Measurements from ENCODE around the gene CCNE1. TPM values are rescaled to one million over a fixed set of nuclear protein-coding genes. Genes with fewer than 3 reads are reported as not detected.
"Not testable (repeated sequence)": the region's sequence is repeated elsewhere in the genome, so short reads cannot be mapped to it uniquely, and the experiment has no call there.

Gene CCNE1
- total RNA-seq, 1 donor from 2014 or later = not detected

GRCh38 chr19:29819300-29819699 is 7.5 kb downstream of the CCNE1 start:
- Histone ChIP-seq H3K9me3 (no peaks in the 10 kb centered on the region), H3K4me1 (no peaks in the 10 kb centered on the region), H3K36me3 (no peaks in the 10 kb centered on the region), H3K27ac (no peak overlapping the region), H3K4me3 (no peak overlapping the region), H3K27me3 (no peaks in the 10 kb centered on the region)
- intact Hi-C loops (cut with DNase I) = no loop called here
- no peak for TF ChIP-seq CTCF (IDR thresholded peaks at IDR 0.05)
- no peak for DNase-seq (ENCODE audit: low spot score in 2 of 2)

GRCh38 chr19:29819986-29820385 is 8.2 kb downstream of the CCNE1 start:
- intact Hi-C loops (cut with DNase I) = no loop called here
- no peak for DNase-seq (ENCODE audit: low spot score in 2 of 2)
- H3K9me3 ChIP-seq = no peaks in the 10 kb centered on the region
- no peak overlapping the region for H3K4me3 ChIP-seq
- no peaks in the 10 kb centered on the region for H3K27me3 ChIP-seq
- no peaks in the 10 kb centered on the region for H3K4me1 ChIP-seq
- no peak overlapping the region for H3K27ac ChIP-seq
- H3K36me3 ChIP-seq = no peaks in the 10 kb centered on the region
- no peak for TF ChIP-seq CTCF (IDR thresholded peaks at IDR 0.05)

GRCh38 chr19:29823581-29824330 is 12.0 kb downstream of the CCNE1 start:
- TF ChIP-seq CTCF (IDR thresholded peaks at IDR 0.05) = no peak
- Histone ChIP-seq H3K27me3 (no peaks in the 10 kb centered on the region), H3K9me3 (no peaks in the 10 kb centered on the region), H3K4me3 (no peak overlapping the region), H3K27ac (no peak overlapping the region), H3K4me1 (no peaks in the 10 kb centered on the region), H3K36me3 (no peaks in the 10 kb centered on the region)
- no peak for DNase-seq (ENCODE audit: low spot score in 2 of 2)
- intact Hi-C loops (cut with DNase I) = no loop called here

GRCh38 chr19:29825263-29825662 is 13.5 kb downstream of the CCNE1 start:
- H3K4me1 ChIP-seq = not testable (repeated sequence)

GRCh38 chr19:29831041-29831548 is 19.3 kb downstream of the CCNE1 start:
- H3K4me3 ChIP-seq = no peak overlapping the region
- TF ChIP-seq CTCF (IDR thresholded peaks at IDR 0.05) = no peak
- intact Hi-C loops (cut with DNase I) = no loop called here
- no peaks in the 10 kb centered on the region for H3K27me3 ChIP-seq
- H3K9me3 ChIP-seq = no peaks in the 10 kb centered on the region
- H3K27ac ChIP-seq = no peak overlapping the region
- DNase-seq (ENCODE audit: low spot score in 2 of 2) = no peak
- no peaks in the 10 kb centered on the region for H3K36me3 ChIP-seq
- no peaks in the 10 kb centered on the region for H3K4me1 ChIP-seq

More at GRCh38 chr19:29825263-29825662, 13.5 kb downstream of the CCNE1 start:
- DNase-seq (ENCODE audit: low spot score in 2 of 2); intact Hi-C loops (cut with DNase I); H3K36me3 ChIP-seq; H3K9me3 ChIP-seq; H3K27me3 ChIP-seq; H3K4me3 ChIP-seq; H3K27ac ChIP-seq: not testable (repeated sequence)

GRCh38 chr19:29831686-29832085 is 19.9 kb downstream of the CCNE1 start:
- Histone ChIP-seq H3K36me3 (no peaks in the 10 kb centered on the region), H3K9me3 (no peaks in the 10 kb centered on the region), H3K4me1 (no peaks in the 10 kb centered on the region), H3K27me3 (no peaks in the 10 kb centered on the region), H3K4me3 (no peak overlapping the region), H3K27ac (no peak overlapping the region)
- no peak for TF ChIP-seq CTCF (IDR thresholded peaks at IDR 0.05)
- DNase-seq (ENCODE audit: low spot score in 2 of 2) = no peak
- intact Hi-C loops (cut with DNase I) = no loop called here
